Activated CD4-positive, alpha-beta T cell treated with anti-CD3 and anti-CD28 coated beads, Interleukin-2, amount 50 U/mL, for 4 hours (primary cell): Measurements from ENCODE around the gene ANKRD23.

Source experiments
- DNase-seq, 2 experiments: peaks; one replicate each; pipeline ENCODE4 v3.0.0-alpha.2; 2020

ANKRD23 gene

GRCh38 chr2:96792772-96793749 is 50.8 kb downstream of the ANKRD23 start:
- no peak for DNase-seq

GRCh38 chr2:96789245-96789617 is 54.6 kb downstream of the ANKRD23 start:
- DNase-seq, result no peak

- no peak for DNase-seq
Observed at GRCh38 chr2:96788442-96789244, 55.2 kb downstream of the ANKRD23 start.
